GM12874 (cell line): ENCODE results near the gene CORO2B.

Source experiments
- CTCF ChIP-seq: IDR thresholded peaks from 2 replicates; pipeline ENCODE4 v1.5.1; 2011; ENCODE audit warnings: low read depth, mild to moderate bottlenecking, control low read depth, low read length, moderate library complexity; ENCODE audit not compliant: insufficient read depth

The CORO2B gene

GRCh38 chr15:68775236-68775577, 196.4 kb downstream of the CORO2B start:
- TF ChIP-seq CTCF: no peak

- TF ChIP-seq CTCF: no peak
Observed at GRCh38 chr15:68775671-68776476, 197.1 kb downstream of the CORO2B start.

GRCh38 chr15:68776477-68777270, 197.9 kb downstream of the CORO2B start:
- TF ChIP-seq CTCF: no peak
